ENCODE results near the gene LOXL4. TPM values are rescaled to one million over a fixed set of nuclear protein-coding genes. Genes with fewer than 3 reads are reported as not detected.

LOXL4 gene
- total RNA-seq, 1 donor from 2014 or later, result not detected

- no peaks in the 10 kb centered on the region for H3K4me1 Mint-ChIP-seq
- H3K27me3 Mint-ChIP-seq, result peaks cover 27% of the 10 kb centered on the region
- no peak for DNase-seq
- intact Hi-C loops (cut with micrococcal nuclease), result no loop called here
- no peaks in the 10 kb centered on the region for H3K9me3 Mint-ChIP-seq
- H3K36me3 Mint-ChIP-seq (ENCODE audit: low read depth), result no peaks in the 10 kb centered on the region
- no peak overlapping the region for H3K27ac Mint-ChIP-seq
- no peak overlapping the region for H3K4me3 Mint-ChIP-seq
Measured at GRCh38 chr10:98264378-98265065, 3.5 kb downstream of the LOXL4 start.

GRCh38 chr10:98263088-98263487, 4.9 kb downstream of the LOXL4 start:
- Mint-ChIP-seq H3K4me1 (no peaks in the 10 kb centered on the region), H3K27me3 (peaks cover 16% of the 10 kb centered on the region), H3K9me3 (no peaks in the 10 kb centered on the region), H3K4me3 (no peak overlapping the region), H3K36me3 (ENCODE audit: low read depth) (no peaks in the 10 kb centered on the region), H3K27ac (no peak overlapping the region)
- intact Hi-C loops (cut with micrococcal nuclease), result no loop called here
- DNase-seq, result no peak

GRCh38 chr10:98262571-98262970, 5.4 kb downstream of the LOXL4 start:
- H3K36me3 Mint-ChIP-seq (ENCODE audit: low read depth), result no peaks in the 10 kb centered on the region
- H3K4me1 Mint-ChIP-seq, result no peaks in the 10 kb centered on the region
- H3K4me3 Mint-ChIP-seq, result no peak overlapping the region
- peaks cover 12% of the 10 kb centered on the region for H3K27me3 Mint-ChIP-seq
- no peaks in the 10 kb centered on the region for H3K9me3 Mint-ChIP-seq
- no peak for DNase-seq
- intact Hi-C loops (cut with micrococcal nuclease), result no loop called here
- H3K27ac Mint-ChIP-seq, result no peak overlapping the region

GRCh38 chr10:98261436-98262277, 6.3 kb downstream of the LOXL4 start:
- no peaks in the 10 kb centered on the region for H3K9me3 Mint-ChIP-seq
- H3K27me3 Mint-ChIP-seq, result peaks cover 4% of the 10 kb centered on the region
- H3K27ac Mint-ChIP-seq, result no peak overlapping the region
- no peak for DNase-seq
- H3K36me3 Mint-ChIP-seq (ENCODE audit: low read depth), result no peaks in the 10 kb centered on the region
- H3K4me1 Mint-ChIP-seq, result no peaks in the 10 kb centered on the region
- intact Hi-C loops (cut with micrococcal nuclease), result no loop called here
- no peak overlapping the region for H3K4me3 Mint-ChIP-seq

GRCh38 chr10:98260752-98261151, 7.2 kb downstream of the LOXL4 start:
- Mint-ChIP-seq H3K36me3 (ENCODE audit: low read depth) (no peaks in the 10 kb centered on the region), H3K27me3 (no peaks in the 10 kb centered on the region), H3K9me3 (no peaks in the 10 kb centered on the region), H3K4me1 (no peaks in the 10 kb centered on the region), H3K4me3 (no peak overlapping the region), H3K27ac (no peak overlapping the region)
- intact Hi-C loops (cut with micrococcal nuclease), result no loop called here
- DNase-seq, result no peak

- Mint-ChIP-seq H3K36me3 (ENCODE audit: low read depth) (no peaks in the 10 kb centered on the region), H3K27me3 (no peaks in the 10 kb centered on the region), H3K4me1 (no peaks in the 10 kb centered on the region), H3K27ac (no peak overlapping the region), H3K9me3 (no peaks in the 10 kb centered on the region), H3K4me3 (no peak overlapping the region)
- DNase-seq, result no peak
- intact Hi-C loops (cut with micrococcal nuclease), result no loop called here
Measured at GRCh38 chr10:98260350-98260749, 7.6 kb downstream of the LOXL4 start.

- no peak for DNase-seq
- Mint-ChIP-seq H3K27me3 (no peaks in the 10 kb centered on the region), H3K27ac (no peak overlapping the region), H3K4me3 (no peak overlapping the region), H3K4me1 (no peaks in the 10 kb centered on the region), H3K36me3 (ENCODE audit: low read depth) (no peaks in the 10 kb centered on the region), H3K9me3 (no peaks in the 10 kb centered on the region)
- intact Hi-C loops (cut with micrococcal nuclease), result no loop called here
Measured at GRCh38 chr10:98259606-98260315, 8.2 kb downstream of the LOXL4 start.

- Mint-ChIP-seq H3K36me3 (ENCODE audit: low read depth) (no peaks in the 10 kb centered on the region), H3K4me3 (no peak overlapping the region), H3K27ac (no peak overlapping the region), H3K9me3 (no peaks in the 10 kb centered on the region), H3K27me3 (no peaks in the 10 kb centered on the region), H3K4me1 (no peaks in the 10 kb centered on the region)
- no peak for DNase-seq
- intact Hi-C loops (cut with micrococcal nuclease), result no loop called here
Measured at GRCh38 chr10:98258683-98259454, 9.1 kb downstream of the LOXL4 start.

GRCh38 chr10:98257961-98258360, 10.0 kb downstream of the LOXL4 start:
- no peaks in the 10 kb centered on the region for H3K9me3 Mint-ChIP-seq

GRCh38 chr10:98257198-98257597, 10.8 kb downstream of the LOXL4 start:
- no peak overlapping the region for H3K4me3 Mint-ChIP-seq
- H3K27me3 Mint-ChIP-seq, result no peaks in the 10 kb centered on the region
- no peaks in the 10 kb centered on the region for H3K4me1 Mint-ChIP-seq
- no peak overlapping the region for H3K27ac Mint-ChIP-seq
- no peaks in the 10 kb centered on the region for H3K9me3 Mint-ChIP-seq
- intact Hi-C loops (cut with micrococcal nuclease), result no loop called here
- DNase-seq, result no peak
- H3K36me3 Mint-ChIP-seq (ENCODE audit: low read depth), result no peaks in the 10 kb centered on the region

More at GRCh38 chr10:98257961-98258360, 10.0 kb downstream of the LOXL4 start:
- Mint-ChIP-seq H3K4me1 (no peaks in the 10 kb centered on the region), H3K36me3 (ENCODE audit: low read depth) (no peaks in the 10 kb centered on the region), H3K27me3 (no peaks in the 10 kb centered on the region), H3K27ac (no peak overlapping the region), H3K4me3 (no peak overlapping the region)
- intact Hi-C loops (cut with micrococcal nuclease), result no loop called here
- no peak for DNase-seq

GRCh38 chr10:98256692-98257091, 11.3 kb downstream of the LOXL4 start:
- intact Hi-C loops (cut with micrococcal nuclease), result no loop called here
- no peaks in the 10 kb centered on the region for H3K27me3 Mint-ChIP-seq
- H3K4me1 Mint-ChIP-seq, result no peaks in the 10 kb centered on the region
- no peaks in the 10 kb centered on the region for H3K36me3 Mint-ChIP-seq (ENCODE audit: low read depth)
- H3K27ac Mint-ChIP-seq, result no peak overlapping the region
- DNase-seq, result peak; percentile 40
- H3K9me3 Mint-ChIP-seq, result no peaks in the 10 kb centered on the region
- no peak overlapping the region for H3K4me3 Mint-ChIP-seq

- Mint-ChIP-seq H3K27me3 (no peaks in the 10 kb centered on the region), H3K4me1 (no peaks in the 10 kb centered on the region), H3K27ac (no peak overlapping the region), H3K4me3 (no peak overlapping the region), H3K36me3 (ENCODE audit: low read depth) (no peaks in the 10 kb centered on the region), H3K9me3 (no peaks in the 10 kb centered on the region)
- intact Hi-C loops (cut with micrococcal nuclease), result no loop called here
- peak; percentile 52 for DNase-seq
Measured at GRCh38 chr10:98255146-98255877, 12.7 kb downstream of the LOXL4 start.

Data from activated CD4-positive, alpha-beta T cell treated with anti-CD3 and anti-CD28 coated beads, Interleukin-2, amount 10 ng/mL, durations not matched to agents 24 days and 14 days (primary cell).